Measurements from ENCODE around the gene AK8.

GRCh38 chr9:132750668-132751067 lies 127.4 kb downstream of the AK8 start:
- no peak for TF ChIP-seq CTCF (conservative IDR thresholded peaks at IDR 0.05; ENCODE audit: low read depth in 2 of 2)
- no peak for TF ChIP-seq EZH2 (IDR thresholded peaks at IDR 0.05; ENCODE audit: low read depth, unreplicated experiment)

Measured in GM23338 (cell line).